A549 treated with CpdA at 1 μM for 4 hours (cell line): Measurements from ENCODE around the gene KIAA2012. TPM values are rescaled to one million over a fixed set of nuclear protein-coding genes. Genes with fewer than 3 reads are reported as not detected.

Experiments used
- total RNA-seq: library from RNA; stranded (reverse); fragments of 200-300 nt; extraction: Qiagen RNA extraction; gene quantifications from 5 replicates; pipeline ENCODE4 v1.2.3, GENCODE V29; 2022; ENCODE audit warnings: low read depth

Gene KIAA2012
- total RNA-seq, result not detected in 5 replicates

GRCh38 chr2:202072737-202073401 is at the start of gene KIAA2012:
Gene KIAA2012 (plus strand): TSS chr2:202073255. CDS start chr2:202073628, 373 bp downstream.

DNA sequence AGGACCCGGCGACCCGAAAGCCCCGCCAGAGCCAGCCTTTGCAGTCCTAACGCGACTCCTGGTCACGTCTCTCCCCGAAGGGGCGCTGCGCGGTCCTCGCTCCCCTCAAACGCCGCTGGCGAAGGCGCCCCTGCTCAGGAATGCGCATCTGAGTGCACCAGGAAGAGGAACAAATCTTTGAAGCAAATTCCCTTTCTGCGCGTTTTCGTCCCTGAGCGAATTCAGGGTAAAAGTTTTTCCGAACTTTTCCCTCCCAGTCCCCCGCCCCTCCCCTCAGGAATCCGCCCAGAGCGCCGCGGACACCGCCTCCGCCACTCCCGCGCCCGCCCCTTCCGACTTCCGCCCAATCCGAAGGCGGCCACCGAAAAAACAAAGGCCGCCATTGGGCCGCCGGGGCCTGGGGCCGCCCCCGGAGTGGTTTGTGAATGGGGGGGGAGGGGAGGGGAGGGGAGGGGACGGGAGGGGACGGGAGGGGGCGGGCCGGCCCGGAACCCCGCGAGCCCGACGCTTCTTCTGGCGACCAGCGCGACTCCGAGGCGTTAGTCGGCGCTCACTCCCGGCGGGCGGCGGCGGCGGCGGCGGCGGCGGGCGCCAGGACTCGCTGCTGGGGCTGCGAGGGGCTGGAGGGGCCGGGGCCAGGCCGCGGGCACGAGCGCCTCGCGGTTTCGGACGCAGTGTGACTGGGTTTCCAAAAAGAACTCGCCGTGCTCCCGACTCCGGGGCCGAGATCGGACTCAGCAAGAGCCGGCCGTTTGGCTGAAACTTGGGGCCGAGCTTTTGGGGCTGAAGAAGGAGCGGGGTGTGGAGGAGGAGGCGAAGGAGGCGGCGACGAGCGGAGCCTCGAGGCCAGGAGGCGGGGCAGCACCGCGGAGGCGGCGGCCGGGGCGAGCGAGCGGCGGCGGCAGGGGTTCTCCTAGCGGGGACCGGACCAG is 39.5 kb upstream of the KIAA2012 start, which contains the start of gene FZD7:
Gene FZD7, plus strand, starts transcription at position 539 of the 932 bp plus-strand sequence. CDS start 793 bp downstream, outside the sequence.

DNA sequence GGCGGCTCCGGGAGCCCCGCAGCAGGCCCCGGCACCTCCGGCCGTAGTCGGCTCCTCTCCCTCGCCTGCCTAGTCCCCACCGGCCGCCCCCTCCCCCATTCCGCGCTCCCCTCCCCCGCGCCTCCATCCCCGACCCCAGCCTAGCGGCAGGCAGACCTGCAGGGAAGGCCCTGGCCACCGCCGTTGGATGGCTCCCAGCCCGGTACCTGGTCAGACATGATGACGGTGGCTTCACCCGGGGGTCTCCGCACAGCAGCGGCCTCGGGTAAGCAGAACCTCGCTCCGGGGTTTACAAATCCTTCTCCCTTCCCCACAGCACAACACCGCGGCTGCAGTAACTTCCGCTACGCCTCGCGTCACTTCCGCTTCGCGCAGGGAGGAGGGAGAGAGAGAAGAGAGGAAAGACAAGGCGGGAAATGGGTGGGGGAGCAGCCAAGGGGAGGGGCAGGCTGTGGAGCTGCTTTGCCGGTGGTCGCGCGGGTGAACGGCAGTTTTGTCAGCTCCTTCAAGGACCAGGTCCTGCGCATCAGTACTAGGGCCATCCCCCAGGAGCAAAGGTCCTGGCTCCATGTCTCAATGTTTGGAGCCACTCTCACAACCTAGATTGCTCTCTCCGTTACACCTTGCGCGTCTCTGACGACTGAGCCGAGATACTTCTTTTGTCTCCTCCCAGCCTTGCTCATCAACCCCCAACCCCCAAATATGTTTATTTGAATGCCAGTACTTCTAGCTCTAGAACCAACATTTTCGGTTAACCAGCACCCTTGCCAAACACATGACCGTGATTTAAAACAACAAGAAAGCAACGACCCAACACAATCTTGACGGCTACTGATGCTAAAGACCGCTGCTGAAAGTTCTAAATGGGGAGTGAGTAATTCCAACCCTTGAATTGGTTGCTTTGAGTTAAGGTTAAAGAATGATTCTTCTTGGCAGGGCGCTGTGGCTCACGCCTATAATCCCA is 165.5 kb downstream of the KIAA2012 start, which contains the start of gene SUMO1:
Gene SUMO1, minus strand, starts transcription at position 364 of the 964 bp plus-strand sequence. Its CDS starts 146 bp downstream, at position 218.

Other genes with a start within 250 kb of the KIAA2012 start
- gene FZD7, start 39.4 kb upstream of the KIAA2012 start, total RNA-seq, result 5.2 to 7.9 TPM (median 6.9 TPM) in 5 replicates
- gene SUMO1, start 165.3 kb downstream of the KIAA2012 start, total RNA-seq, result 131 to 192 TPM (median 141 TPM) in 5 replicates
- gene NOP58, start 192.5 kb downstream of the KIAA2012 start, total RNA-seq, result 111 to 152 TPM (median 127 TPM) in 5 replicates